K562 treated with DMSO at 1 percent for 48 hours (cell line): ENCODE measurements around the gene FOXA3. TPM values are rescaled to one million over a fixed set of nuclear protein-coding genes. Genes with fewer than 3 reads are reported as not detected.

Experiments
- total RNA-seq: library from RNA; unstranded; fragments of 300-600 nt; gene quantifications from 2 replicates; pipeline ENCODE4 v1.2.3, GENCODE V29; 2022; ENCODE audit warnings: low replicate concordance; ENCODE audit errors: extremely low read depth

Gene FOXA3
- total RNA-seq = not detected in 2 replicates

GRCh38 chr19:45863840-45864628, at the start of gene FOXA3:
TSS of gene FOXA3 (plus strand) at chr19:45864326. CDS start at chr19:45864457, 131 bp downstream.

GRCh38 chr19:45814851-45815480, 49.2 kb upstream of the FOXA3 start, which contains the start of gene RSPH6A:
TSS of gene RSPH6A (minus strand) at chr19:45815308. CDS start at chr19:45815176, 132 bp downstream.

DNA sequence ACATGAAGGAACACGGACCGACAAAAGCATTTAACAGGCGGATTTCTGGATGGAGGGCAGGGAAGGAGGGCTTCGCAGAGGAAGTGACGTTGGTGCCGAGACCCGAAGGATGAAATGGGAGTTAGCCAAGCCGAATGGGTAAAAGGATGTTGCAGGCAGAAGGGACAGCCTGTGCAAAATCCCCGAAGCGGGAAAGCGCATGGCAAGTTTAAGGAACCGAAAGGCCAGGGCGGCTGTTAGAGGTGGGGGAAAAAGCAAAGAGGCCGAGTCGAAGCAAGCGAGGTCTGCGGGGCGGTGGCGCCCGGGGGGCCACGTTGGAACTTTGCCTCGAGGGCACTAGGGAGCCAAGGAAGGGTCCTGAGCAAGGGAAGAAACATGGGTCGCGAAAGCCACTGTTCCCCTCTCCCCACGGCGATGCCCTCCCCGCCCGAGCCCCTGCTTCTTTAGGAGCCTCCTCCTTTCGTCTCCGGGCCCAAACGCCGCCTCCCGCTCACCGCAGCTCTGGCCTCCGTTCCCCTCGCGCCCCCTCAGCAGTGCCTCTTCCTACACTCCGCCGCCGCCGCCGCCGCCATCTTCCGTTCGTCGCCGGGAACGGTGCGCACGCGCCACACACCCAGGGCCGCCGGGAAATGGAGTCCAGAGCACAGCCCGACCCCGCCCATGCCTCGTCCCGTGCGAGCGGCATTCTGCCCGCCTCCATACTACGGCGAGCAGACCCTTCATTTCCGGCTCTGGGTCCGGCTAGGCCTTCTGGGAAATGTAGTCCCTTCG, 1.4 kb upstream of the FOXA3 start, which contains the start of gene SYMPK:
Gene SYMPK, minus strand, starts transcription at position 584 of the 771 bp plus-strand sequence. CDS start 8,652 bp downstream, outside the sequence.

DNA sequence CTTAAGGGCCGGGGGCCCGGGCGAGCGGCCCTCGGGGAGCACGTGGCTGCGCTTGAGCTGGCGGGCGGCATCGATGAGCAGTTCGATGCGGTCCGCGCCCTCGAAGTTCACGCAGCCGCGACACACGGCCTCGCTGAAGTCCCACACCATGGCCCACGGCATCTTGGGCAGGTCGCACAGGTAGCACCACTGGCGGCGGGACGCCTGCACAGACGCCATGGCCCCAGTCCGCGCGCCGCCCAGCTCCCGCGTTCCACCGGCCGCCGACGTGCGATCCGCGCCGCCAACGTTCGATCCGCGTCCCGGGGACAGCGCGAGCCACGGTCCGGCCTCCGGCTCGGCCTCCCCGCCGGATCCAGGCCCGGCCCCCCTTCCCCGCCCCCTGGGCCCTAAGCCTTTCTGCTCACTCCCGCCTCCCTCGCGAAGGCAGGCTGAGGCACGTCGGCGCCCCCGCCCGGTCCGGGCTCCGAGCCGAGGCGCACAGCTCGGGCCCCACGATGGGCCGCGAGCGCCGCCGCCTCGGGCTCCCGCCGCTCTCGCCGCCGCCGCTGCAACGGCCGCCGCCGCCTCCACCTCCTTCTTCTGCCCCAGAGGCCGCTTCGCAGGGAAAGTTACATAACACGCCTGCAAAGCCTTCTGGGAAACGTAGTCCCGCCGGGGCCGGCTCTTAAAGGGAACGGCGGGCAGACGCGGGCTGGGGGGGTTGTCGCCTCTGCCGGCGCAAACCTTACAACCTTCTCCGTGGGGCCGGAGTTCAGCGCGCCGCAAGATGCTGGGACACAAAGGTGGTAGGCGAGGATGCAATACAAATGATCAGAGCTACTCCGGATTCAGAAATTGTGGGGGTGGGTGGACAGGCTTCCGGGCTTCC, 21.7 kb downstream of the FOXA3 start, which contains the start of gene IRF2BP1:
Gene IRF2BP1, minus strand, starts transcription at position 586 of the 871 bp plus-strand sequence. Its CDS starts 367 bp downstream, at position 219.

DNA sequence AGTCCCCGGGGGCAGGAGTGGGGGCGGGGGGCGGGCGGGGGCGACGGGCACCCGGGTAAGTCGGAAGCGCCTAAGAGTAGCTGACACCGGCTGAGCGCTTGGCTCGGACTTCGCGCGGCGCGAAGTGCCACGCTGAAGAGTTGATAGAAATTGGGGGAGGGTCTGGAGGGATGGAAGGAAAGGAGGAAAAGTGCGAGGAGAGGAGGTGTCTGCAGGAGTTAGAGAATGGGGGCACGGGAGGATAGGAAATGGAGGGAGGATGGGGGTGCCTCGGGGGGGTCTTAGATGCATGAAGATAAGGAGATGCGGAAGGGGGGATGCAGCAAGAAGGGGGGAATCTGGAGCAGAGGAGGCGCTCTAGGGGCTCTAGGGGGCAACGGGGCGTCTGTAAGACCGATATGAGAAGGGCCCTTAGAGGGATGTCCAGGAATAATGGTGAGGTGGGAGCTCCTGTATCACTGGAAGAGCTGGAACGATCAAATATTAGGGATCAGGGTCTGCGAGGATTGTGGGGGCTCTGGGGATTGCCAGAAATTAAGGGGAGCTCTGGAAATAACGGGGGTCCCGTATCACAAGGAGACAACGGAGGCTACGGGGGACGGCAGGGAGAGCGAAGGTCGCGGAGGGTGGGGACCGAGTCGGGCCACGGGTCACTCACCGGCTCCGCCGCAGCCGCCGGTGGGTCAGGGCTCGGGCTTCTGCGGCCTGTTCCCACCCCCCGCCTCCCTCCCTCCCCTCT, 38.0 kb downstream of the FOXA3 start, which contains the start of gene MYPOP:
Gene MYPOP, minus strand, starts transcription at position 702 of the 739 bp plus-strand sequence. CDS start 840 bp downstream, outside the sequence.

GRCh38 chr19:45913874-45914830, 50.0 kb downstream of the FOXA3 start, which contains the start of gene NANOS2:
TSS of gene NANOS2 (minus strand) at chr19:45914778. CDS start at chr19:45914693, 85 bp downstream.

Other genes with a start within 250 kb of the FOXA3 start
- gene EML2, start 224.9 kb upstream of the FOXA3 start, total RNA-seq = not detected in 2 replicates
- gene GIPR, start 196.1 kb upstream of the FOXA3 start, total RNA-seq = not detected in 2 replicates
- not detected in 2 replicates for gene SNRPD2, start 172.4 kb upstream of the FOXA3 start, total RNA-seq
- not detected in 2 replicates for gene QPCTL, start 171.7 kb upstream of the FOXA3 start, total RNA-seq
- gene FBXO46, start 133.4 kb upstream of the FOXA3 start, total RNA-seq = not detected in 2 replicates
- gene MEIOSIN, start 130.9 kb upstream of the FOXA3 start, total RNA-seq = not detected in 2 replicates
- gene SIX5, start 95.1 kb upstream of the FOXA3 start, total RNA-seq = not detected in 2 replicates
- gene DMPK, start 81.8 kb upstream of the FOXA3 start, total RNA-seq = not detected in 2 replicates
- gene DMWD, start 71.5 kb upstream of the FOXA3 start, total RNA-seq = not detected in 2 replicates
- not detected in 2 replicates for gene RSPH6A, start 49.0 kb upstream of the FOXA3 start, total RNA-seq
- gene SYMPK, start 1.2 kb upstream of the FOXA3 start, total RNA-seq = not detected in 2 replicates
- not detected in 2 replicates for gene IRF2BP1, start 21.8 kb downstream of the FOXA3 start, total RNA-seq
- gene MYPOP, start 38.3 kb downstream of the FOXA3 start, total RNA-seq = not detected in 2 replicates
- gene NANOS2, start 50.5 kb downstream of the FOXA3 start, total RNA-seq = not detected in 2 replicates
- gene NOVA2, start 109.5 kb downstream of the FOXA3 start, total RNA-seq = not detected in 2 replicates
- not detected in 2 replicates for gene CCDC61, start 131.1 kb downstream of the FOXA3 start, total RNA-seq
- gene PGLYRP1, start 158.7 kb downstream of the FOXA3 start, total RNA-seq = not detected in 2 replicates
- gene IGFL4, start 176.7 kb downstream of the FOXA3 start, total RNA-seq = not detected in 2 replicates